Keratinocyte (primary cell): ENCODE data around the gene RASSF7.

Experiments
- EZH2 ChIP-seq: IDR thresholded peaks from one replicate; pipeline ENCODE4 v1.6.1; 2012; ENCODE audit warnings: inconsistent platforms, mild to moderate bottlenecking, low read length, moderate library complexity
- TF ChIP-seq, protein P1 (sequence below), 3 experiments: IDR thresholded peaks in 1 of 3; conservative IDR thresholded peaks in 1 of 3; optimal IDR thresholded peaks in 1 of 3; 2 replicates in 2 of 3; 3 replicates in 1 of 3; pipeline versions ENCODE3 to v1.5.1; 2011; ENCODE audit warnings: low read length in 3 of 3, mild to moderate bottlenecking in 3 of 3, moderate library complexity in 2 of 3, control low read depth in 1 of 3, inconsistent platforms in 1 of 3; ENCODE audit not compliant: insufficient read depth in 2 of 3; ENCODE audit errors: extremely low read depth in 1 of 3

DNA sequence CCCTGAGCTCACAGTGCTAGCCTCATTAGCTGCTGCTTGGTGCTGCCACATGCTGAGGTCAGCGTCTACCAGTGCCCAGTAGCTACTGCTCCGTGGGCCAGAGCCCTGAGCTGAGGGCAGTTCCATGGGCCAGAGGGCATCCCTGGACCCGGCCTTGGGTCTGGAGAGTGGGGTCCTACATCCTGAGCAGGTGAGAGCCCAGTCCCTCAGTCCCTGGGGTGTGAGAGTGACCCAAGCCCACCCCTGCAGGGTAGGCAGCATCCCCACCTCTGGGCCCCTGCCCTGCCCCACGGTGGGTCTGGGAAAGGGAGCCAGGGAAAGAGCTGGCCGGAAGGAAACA, 10.1 kb upstream of the RASSF7 start:
- TF ChIP-seq, protein P1, sequence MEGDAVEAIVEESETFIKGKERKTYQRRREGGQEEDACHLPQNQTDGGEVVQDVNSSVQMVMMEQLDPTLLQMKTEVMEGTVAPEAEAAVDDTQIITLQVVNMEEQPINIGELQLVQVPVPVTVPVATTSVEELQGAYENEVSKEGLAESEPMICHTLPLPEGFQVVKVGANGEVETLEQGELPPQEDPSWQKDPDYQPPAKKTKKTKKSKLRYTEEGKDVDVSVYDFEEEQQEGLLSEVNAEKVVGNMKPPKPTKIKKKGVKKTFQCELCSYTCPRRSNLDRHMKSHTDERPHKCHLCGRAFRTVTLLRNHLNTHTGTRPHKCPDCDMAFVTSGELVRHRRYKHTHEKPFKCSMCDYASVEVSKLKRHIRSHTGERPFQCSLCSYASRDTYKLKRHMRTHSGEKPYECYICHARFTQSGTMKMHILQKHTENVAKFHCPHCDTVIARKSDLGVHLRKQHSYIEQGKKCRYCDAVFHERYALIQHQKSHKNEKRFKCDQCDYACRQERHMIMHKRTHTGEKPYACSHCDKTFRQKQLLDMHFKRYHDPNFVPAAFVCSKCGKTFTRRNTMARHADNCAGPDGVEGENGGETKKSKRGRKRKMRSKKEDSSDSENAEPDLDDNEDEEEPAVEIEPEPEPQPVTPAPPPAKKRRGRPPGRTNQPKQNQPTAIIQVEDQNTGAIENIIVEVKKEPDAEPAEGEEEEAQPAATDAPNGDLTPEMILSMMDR (optimal IDR thresholded peaks at IDR 0.05 in 1 of 3, IDR thresholded peaks at IDR 0.05 in 1 of 3, conservative IDR thresholded peaks at IDR 0.05 in 1 of 3; ENCODE audit: extremely low read depth in 1 of 3, insufficient read depth in 2 of 3, low read length in 3 of 3), result no peak
- no peak for TF ChIP-seq EZH2
